ENCODE measurements around the gene NTRK2.

Gene NTRK2

DNA sequence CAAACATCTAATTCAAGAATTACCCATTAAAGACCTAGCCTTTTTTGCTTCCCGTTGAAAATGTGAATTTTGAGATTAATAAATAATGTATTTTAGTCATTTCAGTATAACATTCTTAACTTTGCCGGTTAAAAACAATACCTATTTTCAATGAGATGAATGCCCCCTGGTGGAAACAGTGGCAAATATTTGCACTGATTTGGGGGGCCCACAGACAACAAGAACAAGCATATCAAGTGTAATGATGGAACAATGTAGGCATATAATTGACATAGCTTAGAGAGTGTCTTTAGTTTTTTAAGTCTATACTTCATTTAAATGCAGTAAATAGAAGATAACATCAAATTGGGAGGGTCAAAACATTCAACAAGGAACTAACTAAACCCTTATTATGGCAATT is 111.9 kb downstream of the NTRK2 start:
- DNase-seq (ENCODE audit: low read depth) = no peak

GRCh38 chr9:84781931-84782866 is 112.7 kb downstream of the NTRK2 start:
- DNase-seq (ENCODE audit: low read depth) = no peak

DNA sequence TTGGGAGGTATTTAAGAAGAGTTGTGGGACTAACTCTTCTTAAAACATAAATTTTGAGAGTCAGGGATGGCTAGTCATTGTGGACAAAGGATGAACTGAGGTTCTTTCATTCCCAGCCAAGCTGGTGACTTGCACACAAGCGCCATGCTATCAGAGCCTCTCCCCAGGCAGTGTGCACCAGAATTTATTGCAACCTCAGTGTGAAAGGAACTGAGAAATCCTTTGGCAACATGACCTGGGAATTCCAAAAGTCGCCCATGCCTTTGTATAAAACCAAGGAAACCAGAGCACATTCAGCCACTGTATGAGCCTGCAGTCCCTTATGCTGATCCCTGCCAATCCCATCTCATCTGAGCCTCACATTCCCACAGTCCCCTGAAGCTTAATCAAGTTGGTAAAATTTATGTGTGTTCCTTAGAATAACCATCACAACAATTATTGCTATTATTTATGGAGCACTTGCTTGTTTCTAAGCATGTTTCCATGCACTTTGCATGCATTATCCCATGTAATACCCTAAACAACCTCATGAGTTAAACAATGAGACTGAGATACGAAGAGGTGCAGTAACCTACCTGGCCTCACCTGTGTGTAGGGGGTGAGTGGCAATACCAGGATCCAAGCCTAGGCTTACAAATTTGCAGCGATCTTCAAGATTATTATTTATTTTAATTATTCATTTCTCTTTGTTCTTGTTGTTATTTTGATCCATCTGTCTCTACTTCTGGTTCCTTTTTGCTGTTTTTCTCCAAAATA is 116.4 kb downstream of the NTRK2 start:
- no peak for DNase-seq (ENCODE audit: low read depth)

- DNase-seq (ENCODE audit: low read depth) = no peak
Measured at GRCh38 chr9:84788803-84789462, 119.4 kb downstream of the NTRK2 start.

DNA sequence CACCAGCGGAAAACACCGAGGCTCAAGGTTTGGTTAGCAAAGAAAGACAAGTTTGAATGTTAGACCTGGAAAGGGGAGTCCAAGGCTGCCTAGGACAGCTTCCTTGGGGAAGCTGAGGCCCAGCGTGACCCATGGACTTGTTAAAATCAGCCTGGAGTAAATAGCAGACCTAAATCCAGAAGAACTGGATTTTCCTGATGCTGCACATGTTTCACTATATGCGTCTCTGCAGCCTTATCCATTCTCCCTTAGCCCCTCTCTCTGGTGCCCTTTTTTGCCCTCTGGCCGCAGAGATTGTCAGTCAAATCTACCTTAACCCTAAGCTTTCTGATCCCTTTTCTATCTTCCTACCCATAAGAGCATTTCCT is 119.9 kb downstream of the NTRK2 start:
- no peak for DNase-seq (ENCODE audit: low read depth)

GRCh38 chr9:84791643-84792042 is 122.1 kb downstream of the NTRK2 start:
- no peak for DNase-seq (ENCODE audit: low read depth)

DNA sequence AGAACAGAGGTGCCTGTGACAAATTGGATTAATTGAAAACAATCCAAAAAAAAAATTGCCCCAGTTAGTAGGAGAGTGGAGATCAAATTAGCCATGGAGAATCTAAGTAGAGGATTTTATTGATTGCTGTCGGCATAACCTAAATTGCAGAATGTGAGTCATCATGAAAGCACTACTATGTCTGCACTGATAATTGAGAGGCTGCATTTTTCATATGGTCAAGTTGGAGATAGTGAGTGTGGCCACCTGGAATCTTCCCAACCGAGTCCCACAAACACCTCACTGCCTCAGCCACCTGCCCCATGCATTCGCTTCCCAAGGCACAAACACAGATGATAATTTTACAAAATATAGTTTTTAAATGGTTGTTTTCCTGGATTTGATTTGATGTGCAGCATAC is 123.7 kb downstream of the NTRK2 start:
- DNase-seq (ENCODE audit: low read depth) = no peak

DNA sequence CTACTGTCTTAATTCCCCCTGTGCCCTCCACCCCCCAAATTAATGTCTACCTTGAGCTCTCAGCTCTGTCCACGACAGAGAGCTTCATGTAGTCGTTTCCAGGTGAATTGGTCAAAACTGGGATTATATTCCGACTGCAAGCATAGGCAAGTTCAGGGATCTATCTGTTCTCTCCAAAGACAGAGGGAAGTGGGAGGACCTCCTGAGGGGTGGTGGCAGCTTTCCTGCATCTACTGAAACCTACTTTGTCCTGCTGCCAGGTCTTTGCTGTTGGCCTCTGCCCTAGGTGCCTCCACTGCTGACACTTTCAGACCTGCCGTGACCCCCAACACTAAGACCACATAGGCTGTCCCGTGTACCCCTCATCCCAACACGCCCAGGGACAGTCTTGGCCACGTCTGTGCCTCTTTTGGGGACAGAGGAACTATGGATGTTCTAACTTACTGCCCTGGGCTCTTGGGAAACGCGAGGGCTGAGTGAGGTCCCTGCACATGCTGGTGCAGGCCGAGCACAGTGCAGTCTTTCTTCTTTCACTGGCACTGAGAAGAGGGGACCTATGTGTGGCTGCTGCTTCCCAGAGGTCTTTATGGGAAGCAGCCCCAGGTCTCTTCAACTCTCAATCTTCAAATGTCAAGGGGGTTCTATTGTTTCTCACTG is 125.6 kb downstream of the NTRK2 start:
- no peak for DNase-seq (ENCODE audit: low read depth)

DNA sequence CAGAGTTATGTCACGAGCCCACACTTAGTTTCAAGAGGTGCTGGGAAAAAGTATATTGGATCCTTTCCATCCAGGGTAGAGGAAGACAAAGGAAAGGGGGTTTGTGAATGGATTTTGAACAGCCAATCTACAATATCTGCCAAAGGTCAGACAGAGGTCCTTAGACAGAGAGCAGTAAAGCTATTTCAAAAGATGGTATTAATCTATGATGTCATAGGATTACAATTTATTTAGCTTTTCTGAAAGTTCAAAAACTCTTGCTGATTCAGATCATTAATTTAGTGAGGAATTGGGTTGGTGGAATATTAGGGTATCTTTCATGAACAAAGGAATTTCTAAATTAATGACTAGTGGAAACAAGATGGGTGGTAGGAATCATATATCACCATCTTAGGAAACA is 126.9 kb downstream of the NTRK2 start:
- DNase-seq (ENCODE audit: low read depth) = no peak

DNA sequence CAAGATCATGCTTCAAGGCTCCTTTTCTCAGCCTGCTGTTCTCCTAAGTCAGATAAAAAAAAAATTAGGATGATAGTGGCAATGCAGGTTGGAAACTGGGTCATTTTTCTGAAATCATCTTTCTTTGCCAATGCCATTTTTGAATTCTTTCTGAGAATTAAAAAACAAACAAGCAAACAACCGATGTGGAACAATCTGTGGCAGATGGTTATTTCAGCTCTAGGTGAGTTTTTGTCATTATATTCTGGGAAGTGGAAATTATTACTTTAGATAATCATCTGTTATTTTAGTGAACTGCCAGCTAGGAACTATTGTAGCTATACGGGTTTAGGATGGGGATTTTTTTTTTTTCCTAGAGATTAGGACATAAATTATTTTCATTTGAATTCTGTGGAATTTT is 129.7 kb downstream of the NTRK2 start:
- DNase-seq (ENCODE audit: low read depth) = no peak

- DNase-seq (ENCODE audit: low read depth) = no peak
Measured at GRCh38 chr9:84804951-84805694, 135.6 kb downstream of the NTRK2 start.

DNA sequence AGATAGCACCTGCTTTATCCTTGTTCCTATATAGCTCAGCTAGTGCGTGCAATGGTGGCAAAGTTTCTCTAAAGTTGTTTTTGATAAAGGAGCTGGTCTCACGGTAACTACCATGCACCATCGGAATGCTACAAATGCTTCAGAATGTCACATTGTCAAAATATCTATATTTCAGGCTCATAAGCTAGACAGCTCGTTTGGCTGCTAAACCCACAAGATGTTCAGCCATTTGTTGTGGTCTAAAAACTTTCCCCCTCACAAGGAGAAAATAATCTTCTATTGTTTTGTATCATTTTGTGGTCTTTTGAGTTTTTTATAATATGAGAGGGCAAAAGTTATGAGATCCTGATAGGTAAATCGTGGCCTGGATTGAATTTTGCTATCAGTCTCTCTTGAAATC is 137.9 kb downstream of the NTRK2 start:
- no peak for DNase-seq (ENCODE audit: low read depth)

- no peak for DNase-seq (ENCODE audit: low read depth)
Measured at GRCh38 chr9:84807870-84808390, 138.4 kb downstream of the NTRK2 start.

GRCh38 chr9:84808416-84808815 is 138.9 kb downstream of the NTRK2 start:
- no peak for DNase-seq (ENCODE audit: low read depth)

GRCh38 chr9:84811072-84811750 is 141.7 kb downstream of the NTRK2 start:
- DNase-seq (ENCODE audit: low read depth) = no peak

GRCh38 chr9:84811751-84812074 is 142.2 kb downstream of the NTRK2 start:
- DNase-seq (ENCODE audit: low read depth) = no peak

DNA sequence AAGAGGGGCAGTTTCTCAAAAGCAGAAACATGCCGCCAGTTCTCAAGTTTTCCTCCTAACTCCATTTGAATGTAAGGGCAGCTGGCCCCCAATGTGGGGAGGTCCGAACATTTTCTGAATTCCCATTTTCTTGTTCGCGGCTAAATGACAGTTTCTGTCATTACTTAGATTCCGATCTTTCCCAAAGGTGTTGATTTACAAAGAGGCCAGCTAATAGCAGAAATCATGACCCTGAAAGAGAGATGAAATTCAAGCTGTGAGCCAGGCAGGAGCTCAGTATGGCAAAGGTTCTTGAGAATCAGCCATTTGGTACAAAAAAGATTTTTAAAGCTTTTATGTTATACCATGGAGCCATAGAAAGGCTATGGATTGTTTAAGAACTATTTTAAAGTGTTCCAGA is 142.8 kb downstream of the NTRK2 start:
- no peak for DNase-seq (ENCODE audit: low read depth)

DNA sequence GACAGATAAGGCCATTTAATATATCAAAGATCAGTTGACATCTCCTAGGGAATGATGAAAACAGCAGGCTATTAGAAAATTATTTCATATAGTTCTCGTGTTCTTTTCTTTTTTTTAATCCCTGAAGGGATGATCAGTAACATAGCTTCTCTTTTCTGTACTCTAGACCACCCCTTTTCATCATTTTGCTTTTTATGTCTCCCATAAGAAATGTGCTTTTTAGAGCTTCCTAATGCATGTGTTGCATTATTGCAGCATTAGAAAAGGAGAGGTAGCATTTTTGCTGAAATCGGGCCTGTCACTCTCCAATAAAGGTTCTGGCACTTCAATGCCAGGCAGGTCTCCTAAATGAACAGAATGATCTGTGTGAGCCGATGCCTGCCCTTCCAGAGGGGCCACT is 143.3 kb downstream of the NTRK2 start:
- DNase-seq (ENCODE audit: low read depth) = no peak

DNA sequence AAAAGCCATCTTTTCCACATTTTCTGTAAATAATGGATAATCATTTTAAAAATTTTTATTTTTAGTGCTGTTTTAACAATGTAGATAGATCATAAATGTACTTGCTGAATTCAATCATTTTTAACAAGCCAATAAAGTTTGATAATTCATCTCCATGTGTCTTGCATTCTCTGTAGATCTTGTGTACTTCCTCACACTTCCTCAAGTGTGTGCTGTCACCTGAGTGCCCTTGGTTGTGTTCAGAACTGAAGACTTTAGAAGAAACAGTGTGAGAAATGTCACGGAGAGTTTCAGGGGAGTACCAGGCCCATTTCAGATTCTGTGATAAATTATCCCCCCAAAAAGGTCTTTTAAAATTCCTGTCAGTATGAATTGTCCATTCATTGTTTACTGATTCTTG is 146.0 kb downstream of the NTRK2 start:
- DNase-seq (ENCODE audit: low read depth) = no peak

- no peak for DNase-seq (ENCODE audit: low read depth)
Measured at GRCh38 chr9:84817038-84817437, 147.5 kb downstream of the NTRK2 start.

DNA sequence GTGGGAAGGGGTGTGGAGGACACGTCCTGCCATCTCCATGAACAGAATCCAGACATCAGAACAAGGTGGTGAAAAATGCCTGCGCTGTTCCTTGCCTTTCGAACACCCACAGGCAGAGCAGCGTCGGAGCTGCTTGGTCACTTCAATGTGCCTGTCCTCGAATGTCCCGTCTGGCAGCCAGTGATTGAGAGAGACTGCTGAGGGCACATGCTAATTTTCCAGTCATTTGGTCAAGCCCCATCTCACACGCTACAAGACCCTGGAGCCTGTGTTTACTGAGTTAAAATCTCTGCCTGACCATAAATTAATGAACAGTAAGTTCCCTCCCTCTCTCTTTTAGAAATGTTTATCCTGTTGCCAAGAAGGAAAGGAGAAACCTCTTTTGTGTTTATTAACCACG is 149.3 kb downstream of the NTRK2 start:
- no peak for DNase-seq (ENCODE audit: low read depth)

Measured in stimulated activated CD8-positive, alpha-beta memory T cell treated with anti-CD3 and anti-CD28 coated beads, Interleukin-15, amount 100 ng/mL, for 1 hour (primary cell).